Measurements from ENCODE around the gene OR8B3. TPM values are rescaled to one million over a fixed set of nuclear protein-coding genes. Genes with fewer than 3 reads are reported as not detected.

OR8B3 gene
- total RNA-seq, result not detected

GRCh38 chr11:124398924-124399323 lies at the start of gene OR8B3:
OR8B3 (minus strand) TSS chr11:124399024; CDS start chr11:124397351, 1,673 bp downstream.
- Histone ChIP-seq H3K9me3 (no peaks in the 10 kb centered on the region), H3K27me3 (no peaks in the 10 kb centered on the region)

GRCh38 chr11:124446916-124447315 lies 48.1 kb upstream of the OR8B3 start:
- Histone ChIP-seq H3K9me3 (no peaks in the 10 kb centered on the region), H3K27ac (no peak overlapping the region), H3K4me3 (no peak overlapping the region), H3K27me3 (no peaks in the 10 kb centered on the region), H3K36me3 (no peaks in the 10 kb centered on the region), H3K4me1 (no peaks in the 10 kb centered on the region)
- intact Hi-C loops (cut with DNase I; ENCODE audit: low total_unique reads), result no loop called here
- no peak for TF ChIP-seq POLR2AphosphoS5 (IDR thresholded peaks at IDR 0.05)
- TF ChIP-seq POLR2A (IDR thresholded peaks at IDR 0.05), result no peak
- TF ChIP-seq CTCF (IDR thresholded peaks at IDR 0.05), result no peak
- DNase-seq (ENCODE audit: low spot score in 2 of 2), result no peak

More at GRCh38 chr11:124398924-124399323, at the start of gene OR8B3:
- H3K36me3 ChIP-seq, result no peaks in the 10 kb centered on the region
- no peak for TF ChIP-seq POLR2AphosphoS5 (IDR thresholded peaks at IDR 0.05)
- H3K4me1 ChIP-seq, result no peaks in the 10 kb centered on the region
- no peak within 1 kb of the TSS for H3K4me3 ChIP-seq
- no peak within 1 kb of the TSS for H3K27ac ChIP-seq
- DNase-seq (ENCODE audit: low spot score in 2 of 2), result no peak
- intact Hi-C loops (cut with DNase I; ENCODE audit: low total_unique reads), result no loop called here

- DNase-seq (ENCODE audit: low spot score in 2 of 2), result no peak
- H3K27me3 ChIP-seq, result no peaks in the 10 kb centered on the region
- intact Hi-C loops (cut with DNase I; ENCODE audit: low total_unique reads), result no loop called here
- H3K36me3 ChIP-seq, result no peaks in the 10 kb centered on the region
- TF ChIP-seq POLR2A (IDR thresholded peaks at IDR 0.05) (no peak), POLR2AphosphoS5 (IDR thresholded peaks at IDR 0.05) (no peak), CTCF (IDR thresholded peaks at IDR 0.05) (no peak)
- no peak within 1 kb of the TSS for H3K4me3 ChIP-seq
- H3K4me1 ChIP-seq, result no peaks in the 10 kb centered on the region
- H3K27ac ChIP-seq, result no peak within 1 kb of the TSS
- H3K9me3 ChIP-seq, result no peaks in the 10 kb centered on the region
These were observed 46.9 kb upstream of the OR8B3 start, which contains the start of gene OR8B8 for GRCh38 chr11:124445646-124446150. OR8B8 (minus strand) TSS chr11:124445696; CDS start chr11:124441085, 4,611 bp downstream.

- intact Hi-C loops (cut with DNase I; ENCODE audit: low total_unique reads), result no loop called here
- no peak for DNase-seq (ENCODE audit: low spot score in 2 of 2)
- Histone ChIP-seq H3K4me3 (no peak overlapping the region), H3K9me3 (peaks cover 0 to 2% of the 10 kb centered on the region in 2 donors), H3K4me1 (no peaks in the 10 kb centered on the region), H3K27me3 (no peaks in the 10 kb centered on the region), H3K27ac (no peak overlapping the region), H3K36me3 (no peaks in the 10 kb centered on the region)
- TF ChIP-seq POLR2A (IDR thresholded peaks at IDR 0.05) (no peak), CTCF (IDR thresholded peaks at IDR 0.05) (no peak), POLR2AphosphoS5 (IDR thresholded peaks at IDR 0.05) (no peak)
These were observed 44.0 kb upstream of the OR8B3 start for GRCh38 chr11:124442847-124443246.

GRCh38 chr11:124442442-124442841 lies 43.6 kb upstream of the OR8B3 start:
- Histone ChIP-seq H3K4me1 (no peaks in the 10 kb centered on the region), H3K27ac (no peak overlapping the region), H3K27me3 (no peaks in the 10 kb centered on the region), H3K9me3 (peaks cover 0 to 6% of the 10 kb centered on the region in 2 donors), H3K4me3 (no peak overlapping the region), H3K36me3 (no peaks in the 10 kb centered on the region)
- intact Hi-C loops (cut with DNase I; ENCODE audit: low total_unique reads), result no loop called here
- no peak for DNase-seq (ENCODE audit: low spot score in 2 of 2)
- TF ChIP-seq POLR2AphosphoS5 (IDR thresholded peaks at IDR 0.05) (no peak), CTCF (IDR thresholded peaks at IDR 0.05) (no peak)

- Histone ChIP-seq H3K36me3 (no peaks in the 10 kb centered on the region), H3K27me3 (no peaks in the 10 kb centered on the region), H3K27ac (no peak overlapping the region), H3K9me3 (peaks cover 0 to 9% of the 10 kb centered on the region in 2 donors), H3K4me3 (no peak overlapping the region), H3K4me1 (no peaks in the 10 kb centered on the region)
- no peak for DNase-seq (ENCODE audit: low spot score in 2 of 2)
- intact Hi-C loops (cut with DNase I; ENCODE audit: low total_unique reads), result no loop called here
- TF ChIP-seq POLR2A (IDR thresholded peaks at IDR 0.05), result no peak
- TF ChIP-seq POLR2AphosphoS5 (IDR thresholded peaks at IDR 0.05), result no peak
- TF ChIP-seq CTCF (IDR thresholded peaks at IDR 0.05), result no peak
These were observed 42.7 kb upstream of the OR8B3 start for GRCh38 chr11:124441519-124441918.

Measured in breast epithelium (tissue), 4 donors.